CD4-positive, alpha-beta T cell (primary cell): ENCODE results near the gene BACE1. TPM values are rescaled to one million over a fixed set of nuclear protein-coding genes. Genes with fewer than 3 reads are reported as not detected.

Experiments
- ATAC-seq: fragments of 200-7000 bp; cut with Tn5 transposase; one replicate; pipeline ENCODE4 v1.10.0; 2022; ENCODE audit warnings: mild to moderate bottlenecking; ENCODE audit not compliant: poor library complexity
- CTCF ChIA-PET: fragments of 350-600 bp; sonication (Branson Sonifier 250); formaldehyde crosslinking; loops from one replicate; lab custom pipeline; 2021; ENCODE audit warnings: antibody characterized with exemption, inconsistent platforms; lab: Charles Lee
- POLR2A ChIA-PET: fragments of 350-600 bp; sonication (Branson Sonifier 250); formaldehyde crosslinking; loops from one replicate; lab custom pipeline; 2021; ENCODE audit warnings: antibody characterized with exemption, inconsistent platforms; lab: Charles Lee
- DNase-seq, 14 experiments: peaks; one replicate each; pipeline ENCODE4 v3.0.0-alpha.2; 2013 to 2020; ENCODE audit warnings: mixed read lengths in 2 of 14
- H3K27ac ChIP-seq, 2 donors: one replicate each; pipeline versions ENCODE4 v1.5.1 to v1.7.0; 2013; ENCODE audit warnings: low read length in 2 of 2, low read depth in 1 of 2, mild to moderate bottlenecking in 1 of 2
- H3K27me3 ChIP-seq, 2 experiments: 1 replicate in 1 of 2; 2 replicates in 1 of 2; pipeline versions ENCODE4 v1.6.1 to v1.7.0; 2013; ENCODE audit warnings: low read length in 2 of 2, control low read depth in 1 of 2, mild to moderate bottlenecking in 1 of 2, moderate library complexity in 1 of 2; ENCODE audit not compliant: insufficient read depth in 2 of 2, control insufficient read depth in 1 of 2
- H3K36me3 ChIP-seq: one replicate; pipeline ENCODE4 v1.6.1; 2013; ENCODE audit warnings: low read length, control low read depth; ENCODE audit not compliant: insufficient read depth
- H3K4me1 ChIP-seq: one replicate; pipeline ENCODE4 v1.6.1; 2013; ENCODE audit warnings: low read length, control low read depth; ENCODE audit not compliant: insufficient read depth
- H3K4me3 ChIP-seq: one replicate; pipeline ENCODE4 v1.5.1; 2013; ENCODE audit warnings: mild to moderate bottlenecking, low read length, moderate library complexity
- H3K9me3 ChIP-seq, 2 experiments: 1 replicate in 1 of 2; 2 replicates in 1 of 2; pipeline versions ENCODE4 v1.6.1 to v1.7.0; 2013; ENCODE audit warnings: low read length in 2 of 2, mild to moderate bottlenecking in 2 of 2, control low read depth in 1 of 2, moderate library complexity in 1 of 2; ENCODE audit not compliant: control insufficient read depth in 1 of 2, insufficient read depth in 1 of 2
- H3K27ac Mint-ChIP-seq: one replicate; pipeline ENCODE4 v1.8.0; 2020; ENCODE audit warnings: mixed read lengths
- H3K27me3 Mint-ChIP-seq: one replicate; pipeline ENCODE4 v1.8.0; 2021; ENCODE audit warnings: mixed read lengths
- H3K36me3 Mint-ChIP-seq: one replicate; pipeline ENCODE4 v1.8.0; 2021; ENCODE audit warnings: low read depth, mixed read lengths
- H3K4me1 Mint-ChIP-seq: one replicate; pipeline ENCODE4 v1.8.0; 2021; ENCODE audit warnings: low read depth, mixed read lengths
- H3K4me3 Mint-ChIP-seq: one replicate; pipeline ENCODE4 v1.8.0; 2020; ENCODE audit warnings: mild to moderate bottlenecking, mixed read lengths
- H3K9me3 Mint-ChIP-seq: one replicate; pipeline ENCODE4 v1.8.0; 2020; ENCODE audit warnings: mixed read lengths
- intact Hi-C, 2 experiments: fragments of 100-400 bp; cut with DNase I in 1 of 2; cut with micrococcal nuclease in 1 of 2; formaldehyde crosslinking; loops; one replicate each; pipeline versions ENCODE4 v1.15.1 to v1.9.0; 2023 to 2025; cut with DNase I, micrococcal nuclease
- total RNA-seq, 174 experiments: library from RNA in 2 of 174; stranded (reverse) in 2 of 174; gene quantifications; one replicate each; pipeline ENCODE4 v1.2.3 and lab custom pipeline; 2021 to 2026
- TF ChIP-seq, protein P1 (sequence below): fragments of 200-600 bp; IDR thresholded peaks from one replicate; pipeline ENCODE4 v1.8.0; 2022; ENCODE audit warnings: antibody characterized with exemption, mild to moderate bottlenecking

Gene BACE1
- total RNA-seq, 2 experiments from 2014 or later = 0.38 to 0.59 TPM

- no peak overlapping the region for H3K4me3 Mint-ChIP-seq
Measured at GRCh38 chr11:117239295-117239694, 76.8 kb downstream of the BACE1 start.

DNA sequence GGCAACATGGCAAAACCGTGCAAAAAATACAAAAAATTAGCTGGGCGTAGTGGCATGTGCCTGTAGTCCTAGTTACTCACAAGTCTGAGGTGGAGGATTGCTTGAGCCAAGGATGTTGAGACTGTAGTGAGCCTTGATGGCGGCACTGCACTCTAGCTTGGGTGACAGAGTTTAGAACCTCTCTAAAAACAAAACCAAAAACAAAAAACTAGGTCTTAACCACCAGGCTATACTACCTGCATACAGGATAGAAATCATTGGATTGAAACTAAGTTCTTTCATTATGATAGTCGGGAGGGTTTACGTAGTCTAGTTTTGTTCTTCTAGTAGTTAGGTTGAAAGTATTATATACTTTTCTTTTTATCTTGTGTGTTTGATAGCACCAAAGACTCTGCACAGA, 77.8 kb downstream of the BACE1 start:
- CTCF ChIA-PET = interaction anchor here (1.0 kb wide), 1 partner anchor 12 kb away, joined by 3 read pairs; no protein-coding TSS in a partner anchor
- Mint-ChIP-seq H3K36me3 (peaks cover 54% of the 10 kb centered on the region), H3K9me3 (no peaks in the 10 kb centered on the region), H3K4me3 (no peak overlapping the region), H3K27me3 (no peaks in the 10 kb centered on the region), H3K4me1 (peaks cover 14% of the 10 kb centered on the region), H3K27ac (no peak overlapping the region)
- TF ChIP-seq, protein P1, sequence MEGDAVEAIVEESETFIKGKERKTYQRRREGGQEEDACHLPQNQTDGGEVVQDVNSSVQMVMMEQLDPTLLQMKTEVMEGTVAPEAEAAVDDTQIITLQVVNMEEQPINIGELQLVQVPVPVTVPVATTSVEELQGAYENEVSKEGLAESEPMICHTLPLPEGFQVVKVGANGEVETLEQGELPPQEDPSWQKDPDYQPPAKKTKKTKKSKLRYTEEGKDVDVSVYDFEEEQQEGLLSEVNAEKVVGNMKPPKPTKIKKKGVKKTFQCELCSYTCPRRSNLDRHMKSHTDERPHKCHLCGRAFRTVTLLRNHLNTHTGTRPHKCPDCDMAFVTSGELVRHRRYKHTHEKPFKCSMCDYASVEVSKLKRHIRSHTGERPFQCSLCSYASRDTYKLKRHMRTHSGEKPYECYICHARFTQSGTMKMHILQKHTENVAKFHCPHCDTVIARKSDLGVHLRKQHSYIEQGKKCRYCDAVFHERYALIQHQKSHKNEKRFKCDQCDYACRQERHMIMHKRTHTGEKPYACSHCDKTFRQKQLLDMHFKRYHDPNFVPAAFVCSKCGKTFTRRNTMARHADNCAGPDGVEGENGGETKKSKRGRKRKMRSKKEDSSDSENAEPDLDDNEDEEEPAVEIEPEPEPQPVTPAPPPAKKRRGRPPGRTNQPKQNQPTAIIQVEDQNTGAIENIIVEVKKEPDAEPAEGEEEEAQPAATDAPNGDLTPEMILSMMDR = no peak
- POLR2A ChIA-PET = no interaction called here
- Histone ChIP-seq H3K27ac (no peak overlapping the region), H3K4me1 (peaks cover 4% of the 10 kb centered on the region), H3K27me3 (no peaks in the 10 kb centered on the region), H3K4me3 (no peak overlapping the region), H3K9me3 (no peaks in the 10 kb centered on the region), H3K36me3 (peaks cover 31% of the 10 kb centered on the region)
- intact Hi-C loops = loop anchor here in 1 of 2 experiments (10.0 kb wide), 1 partner anchor 1337 kb away; the partner anchor contains the start of gene ARCN1
- DNase-seq (no peak), ATAC-seq (no peak)

More at GRCh38 chr11:117239295-117239694, 76.8 kb downstream of the BACE1 start:
- no peaks in the 10 kb centered on the region for H3K4me1 ChIP-seq
- TF ChIP-seq, protein P1 = no peak
- Mint-ChIP-seq H3K27ac (no peak overlapping the region), H3K27me3 (no peaks in the 10 kb centered on the region), H3K4me1 (peaks cover 3% of the 10 kb centered on the region), H3K9me3 (no peaks in the 10 kb centered on the region), H3K36me3 (peaks cover 51% of the 10 kb centered on the region)
- DNase-seq (no peak), ATAC-seq (no peak)
- CTCF ChIA-PET = interaction anchor here (1.0 kb wide), 1 partner anchor 13 kb away, joined by 3 read pairs; no protein-coding TSS in a partner anchor
- no peak overlapping the region for H3K27ac ChIP-seq
- intact Hi-C loops = loop anchor here in 1 of 2 experiments (10.0 kb wide), 1 partner anchor 1336 kb away; the partner anchor contains the start of gene ARCN1
- peaks cover 38% of the 10 kb centered on the region for H3K36me3 ChIP-seq
- no peak overlapping the region for H3K4me3 ChIP-seq
- no peaks in the 10 kb centered on the region for H3K9me3 ChIP-seq
- H3K27me3 ChIP-seq = no peaks in the 10 kb centered on the region
- POLR2A ChIA-PET = no interaction called here

Other genes starting within 250 kb of the BACE1 start
- 10 to 100 TPM; 81.4 to 86.1 TPM for gene SIK3, start 217.8 kb downstream of the BACE1 start, total RNA-seq
- gene PAFAH1B2, start 172.0 kb downstream of the BACE1 start, total RNA-seq = 10 to 100 TPM; 44.3 to 45.6 TPM
- gene SIDT2, start 137.5 kb downstream of the BACE1 start, total RNA-seq = 100 to 1,000 TPM; 197 to 200 TPM
- 1 to 10 TPM; 8.4 to 9.5 TPM for gene TAGLN, start 116.9 kb downstream of the BACE1 start, total RNA-seq
- 100 to 1,000 TPM; 229 to 247 TPM for gene PCSK7, start 84.2 kb downstream of the BACE1 start, total RNA-seq
- 10 to 100 TPM; 12.9 to 15.8 TPM for gene RNF214, start 83.6 kb downstream of the BACE1 start, total RNA-seq
- 1 to 10 TPM in 1 of 2 experiments, under 1 TPM in 1; 0.99 to 1.2 TPM for gene BACE1-AS, start 24.9 kb downstream of the BACE1 start, total RNA-seq
- 10 to 100 TPM; 33.0 to 36.7 TPM for gene CEP164, start 11.6 kb upstream of the BACE1 start, total RNA-seq